ENCODE data around the gene RIC8B.

The RIC8B gene

DNA sequence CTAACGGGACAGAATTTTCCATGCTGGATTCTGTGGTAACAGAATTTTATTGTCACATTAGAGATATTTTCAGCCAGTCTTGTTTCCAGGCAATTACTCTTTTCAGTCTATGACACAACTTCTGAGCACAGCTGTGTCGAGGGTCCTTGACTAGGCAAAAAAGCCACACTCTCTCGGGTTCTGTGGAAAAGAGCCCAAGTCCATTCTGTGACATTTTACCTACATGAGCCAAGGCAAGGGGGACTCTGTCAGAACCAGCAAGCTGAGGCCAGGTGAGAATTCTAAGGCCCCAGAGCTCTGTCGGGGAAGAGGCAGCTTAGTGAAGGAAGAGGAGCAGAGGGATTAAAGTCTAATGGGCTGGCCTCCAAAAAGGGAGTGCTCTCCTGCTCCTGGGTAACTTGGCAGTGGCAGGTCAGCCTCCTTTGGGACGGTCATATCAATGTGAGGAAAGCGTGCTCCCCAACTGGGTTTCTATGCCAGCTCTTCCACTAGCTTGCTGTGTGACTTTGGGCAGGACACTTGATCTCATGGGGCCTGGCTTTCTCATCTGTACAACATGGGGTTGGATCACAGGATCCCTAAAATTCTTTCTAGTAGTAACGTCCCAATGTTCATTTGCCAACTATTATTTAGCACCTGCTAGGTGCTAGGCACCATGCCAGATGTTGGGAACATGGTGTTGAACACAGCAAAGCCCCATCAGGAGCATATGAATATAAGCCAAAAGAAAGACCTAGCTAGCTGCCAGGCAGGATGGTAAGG lies 16.0 kb upstream of the RIC8B start:
- DNase-seq = no peak

DNA sequence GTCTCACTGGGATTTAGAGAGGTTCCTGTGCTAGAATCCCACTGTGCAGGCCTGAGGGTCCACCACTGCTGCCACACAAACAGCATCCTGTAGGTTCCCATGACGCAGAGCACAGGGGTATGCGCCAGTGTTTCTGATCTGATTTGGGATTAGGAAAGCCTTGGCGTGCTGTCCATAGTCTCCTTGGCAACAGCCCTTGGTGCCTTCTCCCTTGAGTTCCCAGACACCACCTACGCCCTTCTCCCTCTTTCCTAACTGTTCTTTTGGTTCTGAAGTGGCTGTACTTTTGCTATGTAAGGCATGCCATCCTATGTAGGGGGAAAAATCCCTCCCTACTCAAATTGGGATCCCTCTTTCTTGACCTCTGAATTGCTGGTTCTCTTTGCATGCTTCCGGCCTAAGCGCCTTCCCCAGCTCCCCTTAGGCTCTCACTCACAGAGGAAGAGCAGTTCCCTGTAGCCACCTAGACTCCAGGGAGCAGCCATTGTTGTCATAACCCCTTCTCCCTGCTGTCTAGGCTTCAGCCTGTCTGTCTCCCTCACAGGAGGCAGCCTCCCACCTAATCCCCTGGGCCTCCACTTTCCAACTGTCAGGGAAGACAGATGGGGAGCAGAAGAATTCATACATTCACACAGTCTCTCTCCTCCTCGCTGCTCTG lies 14.8 kb upstream of the RIC8B start:
- no peak for DNase-seq

DNA sequence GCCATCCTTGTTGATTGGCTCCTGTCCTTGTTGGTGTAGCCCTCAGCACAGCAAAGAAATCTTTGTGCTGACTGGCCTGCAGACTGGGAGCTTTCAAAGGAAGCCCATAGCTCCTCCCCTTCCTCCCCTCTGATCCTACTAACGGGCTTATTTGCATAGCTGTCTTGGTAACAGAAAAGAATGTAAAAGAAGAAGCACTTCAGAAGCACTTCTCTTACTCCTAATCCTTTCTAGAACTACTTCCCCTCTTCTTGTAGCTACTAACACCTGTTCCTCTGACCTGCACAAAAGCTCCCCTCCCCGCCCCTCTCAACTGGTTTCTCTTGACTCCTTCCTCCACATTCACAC lies 14.3 kb upstream of the RIC8B start:
- peak; percentile 45 for DNase-seq

DNA sequence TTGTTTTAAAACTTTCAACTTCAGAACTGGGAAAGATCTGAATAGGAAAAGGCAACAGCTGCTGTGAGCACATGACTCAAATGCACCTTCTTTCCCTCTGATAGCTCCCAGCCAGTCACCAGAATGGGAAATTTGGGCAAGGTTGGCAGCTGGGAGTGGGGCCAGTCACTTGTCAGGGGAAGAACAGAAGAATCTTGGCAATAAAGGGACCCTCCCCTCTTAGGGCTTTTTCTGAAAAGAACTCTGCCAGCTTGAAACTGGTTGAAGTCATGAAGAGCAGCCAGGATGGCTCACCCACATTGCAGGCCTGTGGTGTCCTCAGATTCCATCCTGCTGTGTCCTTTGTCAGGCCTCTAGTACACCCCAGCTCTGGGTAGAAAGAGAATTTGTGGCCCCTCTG lies 10.3 kb upstream of the RIC8B start:
- DNase-seq = no peak

DNA sequence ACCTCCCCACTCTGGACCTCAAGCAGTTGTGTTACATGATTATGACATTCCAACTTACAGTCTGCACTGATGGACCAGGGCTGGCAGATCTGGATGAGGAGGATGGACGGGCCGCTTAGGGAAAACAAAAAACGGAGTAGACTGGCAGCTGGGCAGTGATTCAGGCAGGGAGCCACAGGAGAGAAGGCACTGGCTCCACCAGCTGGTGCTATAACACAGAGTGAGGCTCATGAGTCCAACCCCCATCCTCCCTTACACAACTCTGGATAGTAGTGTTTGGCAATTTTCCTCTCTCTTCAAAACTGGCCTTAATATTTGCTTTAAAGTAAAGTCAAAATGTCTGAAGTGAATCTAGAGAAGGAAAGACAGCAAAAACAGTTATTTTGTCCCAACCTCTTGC lies 9.7 kb upstream of the RIC8B start:
- no peak for DNase-seq

DNA sequence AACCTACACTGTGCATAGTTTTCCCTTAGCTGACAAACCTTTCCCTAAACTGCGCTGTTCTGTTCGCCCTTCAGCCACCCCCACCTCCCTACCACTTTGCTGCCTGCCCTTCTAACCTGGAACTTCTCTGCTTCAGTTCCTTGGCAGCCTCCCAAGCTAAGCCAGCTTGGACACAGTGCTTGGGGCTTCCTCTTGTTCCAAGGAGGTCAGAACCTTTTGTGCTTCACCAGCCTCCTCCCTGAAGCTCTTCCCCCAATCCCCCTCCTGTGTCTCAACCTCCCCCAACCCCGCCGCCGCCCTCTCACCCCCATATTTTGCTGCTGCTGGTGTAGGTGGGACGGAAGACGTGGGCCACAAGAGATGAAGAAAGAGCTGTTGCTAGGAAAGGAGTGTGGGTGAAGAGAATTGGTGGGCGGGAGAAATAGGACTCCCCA lies 8.1 kb upstream of the RIC8B start:
- DNase-seq = no peak

DNA sequence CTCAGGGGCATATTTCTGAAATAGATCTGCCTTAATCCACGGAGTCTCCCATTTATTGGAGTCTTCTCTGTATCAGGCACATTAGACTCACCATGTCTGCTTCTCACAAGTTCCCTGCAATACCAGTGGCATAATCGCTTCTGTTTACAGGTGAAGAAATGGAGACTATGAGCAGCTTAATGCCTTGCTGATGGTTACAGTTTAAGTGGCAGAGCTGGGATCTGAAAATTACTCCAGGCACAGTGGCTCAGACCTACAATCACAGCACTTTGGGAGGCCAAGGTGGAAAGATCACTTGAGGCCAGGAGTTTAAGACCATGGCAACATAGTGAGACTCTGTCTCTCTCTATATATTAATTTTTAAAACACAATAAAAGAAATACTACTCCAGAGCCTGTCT lies 7.3 kb upstream of the RIC8B start:
- DNase-seq = no peak

DNA sequence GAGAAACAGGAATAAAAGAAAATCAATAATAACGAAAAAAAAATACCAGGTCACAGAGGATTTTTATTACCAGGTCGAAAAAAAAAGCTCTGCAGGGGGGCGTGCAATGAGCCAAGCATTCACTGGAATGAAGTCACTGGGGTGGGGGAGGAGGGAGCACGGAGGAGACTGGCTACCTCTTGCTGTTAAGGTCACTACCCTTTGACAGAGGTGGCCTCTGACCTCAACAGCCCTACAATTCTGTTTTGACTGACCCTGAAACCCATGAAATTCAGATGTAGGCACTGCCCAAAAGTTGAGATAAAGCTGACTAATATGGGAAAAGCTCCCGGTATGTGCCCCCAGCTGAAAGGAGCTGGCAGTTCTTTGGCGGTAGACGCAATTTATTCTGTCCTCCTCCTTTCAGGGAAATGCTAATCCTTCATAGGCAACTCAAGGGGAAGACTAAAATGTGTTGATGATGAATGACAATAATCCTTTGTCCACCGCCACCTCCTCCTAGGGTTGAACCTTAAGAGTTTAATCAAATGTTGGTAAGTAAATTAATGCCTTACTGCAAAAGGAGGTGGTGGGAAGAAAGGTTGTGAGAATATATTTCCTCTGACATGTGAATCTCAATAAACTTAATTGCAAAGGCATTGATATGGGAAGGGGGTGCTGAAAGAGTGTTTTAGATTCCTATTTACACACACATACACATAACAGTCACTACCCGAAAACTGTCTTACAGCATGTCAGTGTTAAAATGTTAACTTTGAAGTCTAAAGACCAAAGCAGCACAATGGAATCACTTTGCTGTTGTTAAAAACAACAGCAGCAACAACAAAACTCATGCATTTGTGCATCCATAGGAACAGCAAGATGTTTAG lies 6.3 kb upstream of the RIC8B start:
- DNase-seq = no peak

DNA sequence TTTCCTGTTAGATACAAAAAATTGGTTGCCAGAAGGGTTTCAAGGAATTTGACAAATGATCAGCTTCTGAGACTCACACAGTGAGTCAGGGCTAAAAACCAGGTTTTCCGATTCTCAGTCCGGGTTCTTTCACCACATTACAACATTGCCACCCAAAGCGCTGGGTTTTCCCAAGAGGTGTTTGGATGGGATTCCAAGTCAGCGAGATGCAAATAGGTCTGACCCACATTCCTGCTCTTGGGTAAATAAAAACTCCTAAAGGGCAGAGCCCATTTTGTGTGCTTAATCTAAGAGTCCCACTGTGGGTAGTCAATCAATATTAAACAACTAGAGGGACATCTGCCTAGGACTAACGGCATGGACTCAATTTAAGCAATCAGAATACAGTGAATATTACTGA lies 5.4 kb upstream of the RIC8B start:
- no peak for DNase-seq

DNA sequence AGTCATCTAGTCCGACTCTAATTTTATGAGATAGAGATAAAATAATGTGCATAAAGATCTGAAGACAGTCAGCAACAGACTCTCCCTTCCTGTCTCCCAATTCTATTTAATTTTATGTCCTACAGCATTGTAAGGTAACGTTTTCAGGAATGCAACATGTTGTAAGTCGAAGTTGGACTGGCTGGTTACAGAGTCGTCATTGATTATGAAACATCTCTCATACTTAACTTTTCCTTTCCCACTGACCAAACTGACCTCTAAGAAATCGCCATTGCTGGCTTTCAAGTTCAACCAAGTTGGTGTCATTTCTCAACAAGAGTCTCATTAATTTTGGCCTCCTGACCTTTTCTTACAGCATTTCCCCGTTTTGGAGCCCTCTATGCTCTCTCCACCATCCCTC lies 4.9 kb upstream of the RIC8B start:
- no peak for DNase-seq

DNA sequence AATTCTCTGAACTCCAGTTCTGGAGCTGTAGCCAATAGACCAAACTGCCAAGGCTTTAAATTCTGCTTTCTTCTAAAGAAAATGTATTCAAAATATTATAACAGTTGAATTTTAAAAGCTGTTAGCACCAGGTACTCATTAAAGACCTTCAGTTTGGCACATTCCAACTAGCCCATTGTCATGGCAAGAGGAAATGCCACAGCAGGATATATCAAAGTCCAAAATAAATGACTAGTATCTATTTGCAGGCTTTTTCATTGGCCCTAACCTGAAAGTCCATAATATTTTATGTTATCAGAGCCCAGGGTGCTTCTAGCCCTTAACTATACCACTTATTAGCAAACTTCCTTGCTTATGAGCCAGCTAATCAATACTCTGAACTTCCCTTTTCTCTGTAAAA lies 3.1 kb upstream of the RIC8B start:
- no peak for DNase-seq

DNA sequence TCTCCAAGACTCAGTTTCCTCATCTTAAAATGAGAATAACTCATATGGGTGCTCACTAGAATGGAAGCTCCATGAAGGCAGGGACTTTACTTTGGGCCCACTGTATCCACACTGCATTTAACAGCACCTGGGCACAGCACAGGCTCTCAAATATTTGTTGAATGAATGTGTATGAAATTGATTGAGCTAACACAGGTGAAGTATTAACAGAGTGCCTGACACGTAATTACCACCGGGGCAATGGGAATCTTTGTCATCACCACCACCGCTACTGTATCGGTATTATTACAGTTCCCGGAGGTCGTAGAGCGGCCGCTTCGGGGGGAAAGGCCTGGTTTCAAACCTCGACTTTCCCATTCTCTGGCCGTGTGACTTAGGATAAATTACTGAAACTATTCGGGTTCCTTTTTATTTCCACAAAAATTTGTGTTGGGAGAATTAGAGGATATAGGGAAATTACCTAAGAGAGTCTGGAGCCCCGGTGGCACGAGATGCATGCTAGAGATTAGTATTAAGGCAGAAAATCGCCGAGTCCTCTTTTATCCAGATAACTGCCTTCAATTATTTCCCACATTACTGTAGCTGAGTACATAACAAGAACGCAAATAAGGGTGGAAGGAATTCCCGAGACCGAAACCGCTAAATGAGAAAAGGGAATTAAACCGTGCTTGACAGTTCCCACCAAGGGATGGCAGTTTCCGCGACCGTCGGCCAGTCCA lies 1.0 kb upstream of the RIC8B start:
- no peak for DNase-seq

DNA sequence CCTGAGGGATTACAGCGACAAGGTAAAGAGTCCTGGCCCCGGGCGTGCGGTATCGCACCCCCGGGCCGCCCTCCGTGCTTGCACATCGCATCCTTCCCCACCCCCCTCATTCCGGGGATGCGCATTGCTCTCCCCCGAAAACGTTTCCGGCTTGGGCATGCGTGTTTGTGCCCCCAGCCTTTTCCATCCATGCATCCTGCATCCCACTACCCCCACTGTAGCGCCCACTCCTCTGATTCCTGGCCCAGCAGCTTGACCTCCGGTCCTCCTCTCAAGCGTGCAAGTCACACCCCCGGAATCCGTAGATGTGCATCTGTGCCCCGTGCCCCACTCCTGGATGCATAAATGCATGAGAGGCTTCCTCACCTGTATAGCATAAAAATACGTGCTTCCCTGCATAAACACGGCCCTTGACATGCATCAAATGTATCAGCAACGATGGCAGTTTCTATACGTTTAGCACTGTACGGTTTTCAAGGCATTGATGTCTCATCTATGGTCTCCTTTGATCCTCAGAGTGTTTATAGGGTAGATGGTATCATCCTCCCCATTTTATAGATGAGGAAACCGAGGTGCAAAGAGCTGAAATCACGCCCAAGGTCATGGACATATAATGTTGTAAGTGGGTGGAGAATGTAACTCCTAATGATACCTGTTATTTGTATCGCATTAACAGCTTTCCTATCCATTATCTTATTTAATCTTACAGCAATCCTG lies 484 bp downstream of the RIC8B start:
- DNase-seq = no peak

DNA sequence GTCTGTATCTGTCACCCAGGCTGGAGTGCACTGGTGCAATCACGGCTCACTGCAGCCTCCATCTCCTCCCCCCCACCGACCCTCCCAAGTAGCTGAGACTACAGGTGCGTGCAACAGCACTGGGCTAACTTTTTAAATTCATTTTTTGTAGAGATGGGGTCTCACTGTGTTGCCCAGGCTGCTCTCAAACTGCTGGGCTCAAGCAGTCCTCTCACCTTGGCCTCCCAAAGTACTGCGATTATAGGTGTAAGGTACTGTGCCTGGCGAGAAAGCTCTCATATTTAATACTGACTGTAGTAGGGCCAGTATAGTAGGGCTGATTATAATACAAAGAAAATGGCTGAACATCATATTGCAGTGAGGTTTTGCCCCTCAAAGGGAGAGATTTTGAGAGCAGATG lies 2.4 kb downstream of the RIC8B start:
- no peak for DNase-seq

DNA sequence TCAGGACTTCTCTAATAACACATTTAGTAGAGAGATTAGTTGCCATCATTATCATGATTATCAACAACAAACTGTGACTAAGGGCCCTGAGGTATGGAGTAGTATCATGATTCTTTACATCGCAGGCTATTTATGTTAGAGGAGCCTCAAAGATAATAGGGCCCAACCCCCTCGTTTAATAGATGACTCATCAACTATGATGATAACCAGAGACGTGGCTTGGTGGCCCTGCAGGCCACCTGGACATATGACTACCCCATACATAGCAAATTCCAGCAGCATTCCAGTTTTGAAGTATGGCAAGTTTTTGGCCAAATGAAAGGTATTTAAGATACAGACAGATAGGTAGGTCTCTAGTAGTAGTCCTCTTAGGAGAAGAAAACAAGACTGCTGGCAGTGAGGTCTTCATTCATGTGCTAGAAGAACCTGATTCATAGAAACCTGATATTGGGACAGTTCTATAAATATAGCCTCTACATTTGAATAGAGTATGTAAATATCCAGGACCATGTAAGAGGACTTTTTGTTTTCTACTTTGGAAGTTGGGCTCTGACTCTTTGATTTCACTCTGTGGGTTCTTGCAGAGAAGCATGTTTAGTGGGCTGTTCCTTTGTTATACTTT lies 5.6 kb downstream of the RIC8B start:
- DNase-seq = no peak

DNA sequence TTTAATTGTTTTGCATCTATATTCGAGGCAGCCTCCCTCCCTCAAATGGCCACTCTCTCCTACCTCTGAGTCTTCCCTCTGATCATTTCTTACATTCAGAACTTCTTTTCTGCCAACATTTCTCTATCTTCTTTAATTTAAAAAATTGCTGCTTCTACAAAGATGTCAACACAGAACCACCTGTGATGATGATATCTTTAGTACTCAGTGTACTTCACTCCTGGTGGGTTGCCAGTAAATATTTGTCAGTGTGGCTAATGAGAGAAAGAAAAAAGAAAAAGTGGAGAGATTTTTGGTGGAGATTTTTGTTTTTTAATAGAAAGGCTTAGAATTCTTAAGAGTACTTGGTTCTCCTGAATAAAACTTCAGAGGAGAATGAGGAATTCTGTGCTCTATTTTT lies 8.1 kb downstream of the RIC8B start:
- no peak for DNase-seq

DNA sequence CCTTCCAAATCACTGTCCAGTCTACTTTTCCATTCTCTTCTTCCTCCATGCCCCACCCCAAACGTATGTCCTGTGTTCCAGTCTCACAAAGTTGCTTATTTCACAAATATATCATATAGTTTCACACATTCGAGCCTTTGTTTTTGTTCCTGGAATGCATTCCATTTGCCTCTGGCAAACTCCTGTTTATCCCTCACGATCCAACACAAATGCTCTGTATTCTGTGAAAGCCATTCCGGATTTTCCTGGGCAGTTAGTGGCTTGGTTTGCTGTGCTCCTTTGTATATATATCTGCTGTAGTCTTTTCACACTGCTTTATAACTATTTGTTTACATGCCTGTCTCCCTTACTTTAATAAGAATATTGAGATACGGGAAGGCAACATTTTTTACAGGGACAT lies 9.0 kb downstream of the RIC8B start:
- no peak for DNase-seq

DNA sequence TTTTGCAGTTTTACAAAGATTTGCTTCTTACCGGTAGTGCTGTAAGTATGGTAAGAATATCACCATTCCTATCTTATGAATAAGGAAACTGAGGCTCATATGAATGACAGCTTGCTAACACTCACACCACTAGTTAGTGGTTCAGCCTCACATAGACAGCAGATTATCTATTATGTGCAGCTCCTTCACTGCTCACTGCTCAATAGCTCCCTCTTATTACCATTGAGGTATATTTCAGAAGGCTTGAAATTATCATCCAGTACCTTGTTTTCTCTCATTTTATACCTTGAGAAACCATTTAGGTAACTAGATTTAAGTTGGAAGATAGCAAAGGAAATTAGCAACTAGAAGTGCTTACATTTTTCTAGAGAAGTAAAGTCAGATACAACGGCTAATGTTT lies 15.5 kb downstream of the RIC8B start:
- DNase-seq = no peak

DNA sequence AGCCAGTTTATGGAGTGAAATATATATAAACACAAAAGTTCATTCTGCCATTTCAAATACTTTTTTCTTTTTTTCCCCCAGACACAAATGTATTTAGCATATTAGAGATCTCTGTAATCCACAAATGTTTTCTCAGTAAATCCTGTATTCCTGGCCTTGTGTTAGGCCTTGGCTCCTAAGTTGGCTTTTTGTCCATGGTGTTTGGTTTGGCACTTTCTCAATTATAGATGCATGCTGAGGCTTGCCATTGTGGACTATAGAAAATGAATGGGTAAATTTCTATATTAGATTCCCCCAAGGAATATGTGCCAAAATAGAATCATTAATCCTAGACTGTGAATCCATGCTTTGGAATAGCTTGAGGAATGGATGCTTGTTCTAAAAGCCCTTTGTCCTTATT lies 17.0 kb downstream of the RIC8B start:
- no peak for DNase-seq

DNA sequence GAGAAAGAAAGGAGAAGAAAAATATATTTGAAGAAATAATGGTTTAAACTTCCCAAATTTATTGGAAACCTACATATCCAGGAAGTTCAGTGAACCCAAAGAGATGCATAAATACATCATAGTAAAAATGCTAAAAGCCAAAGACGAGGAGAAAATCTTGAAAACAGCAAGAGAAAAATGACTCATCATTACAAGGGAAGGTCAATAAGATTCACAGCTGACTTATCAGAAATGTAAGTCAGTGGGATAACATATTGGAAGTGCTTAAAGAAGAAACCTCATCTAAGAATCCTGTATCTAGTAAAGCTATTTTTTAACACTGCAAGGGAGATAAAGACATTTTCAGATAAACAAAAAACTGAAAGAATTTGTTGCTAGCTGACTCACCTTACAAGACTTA lies 19.9 kb downstream of the RIC8B start:
- DNase-seq = no peak

DNA sequence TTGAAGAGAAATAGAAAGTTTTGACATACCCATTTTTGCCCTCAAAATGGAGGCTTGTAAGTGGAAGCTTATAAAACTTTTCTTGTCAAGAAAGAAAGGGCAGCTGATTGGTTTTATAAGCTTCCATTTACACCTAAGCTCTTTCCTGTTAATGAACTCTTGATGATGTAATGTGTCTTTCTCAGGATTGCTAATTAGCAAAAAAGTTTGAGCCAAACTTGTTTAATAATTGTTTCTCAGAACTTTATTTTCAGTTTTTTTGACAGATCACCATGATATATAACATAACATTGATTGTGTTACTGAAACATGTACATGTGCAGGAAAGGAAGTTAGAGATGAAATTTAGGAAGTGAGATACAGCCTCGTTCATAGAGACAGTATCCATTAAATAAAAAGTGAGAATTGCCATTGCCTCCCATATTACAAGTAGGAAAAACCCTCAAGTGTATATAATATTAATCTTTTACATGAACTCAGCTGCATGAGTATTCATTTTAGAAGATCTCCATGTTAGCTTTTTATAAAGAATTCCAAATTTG lies 26.8 kb downstream of the RIC8B start:
- no peak for DNase-seq

Measured in CD4-positive, alpha-beta T cell treated with Interleukin-15 for 1 hour (primary cell).